ENCODE measurements around the gene OR2AK2.

- TF ChIP-seq CTCF (IDR thresholded peaks at IDR 0.05) (no peak), POLR2AphosphoS5 (IDR thresholded peaks at IDR 0.05) (no peak)
Observed at GRCh38 chr1:247998811-247999210, 33.8 kb downstream of the OR2AK2 start.

Data from suprapubic skin (tissue), 3 donors.